ENCODE data around the gene TBL1XR1.
"Not testable (repeated sequence)": the region's sequence is repeated elsewhere in the genome, so short reads cannot be mapped to it uniquely, and the experiment has no call there.

The TBL1XR1 gene

DNA sequence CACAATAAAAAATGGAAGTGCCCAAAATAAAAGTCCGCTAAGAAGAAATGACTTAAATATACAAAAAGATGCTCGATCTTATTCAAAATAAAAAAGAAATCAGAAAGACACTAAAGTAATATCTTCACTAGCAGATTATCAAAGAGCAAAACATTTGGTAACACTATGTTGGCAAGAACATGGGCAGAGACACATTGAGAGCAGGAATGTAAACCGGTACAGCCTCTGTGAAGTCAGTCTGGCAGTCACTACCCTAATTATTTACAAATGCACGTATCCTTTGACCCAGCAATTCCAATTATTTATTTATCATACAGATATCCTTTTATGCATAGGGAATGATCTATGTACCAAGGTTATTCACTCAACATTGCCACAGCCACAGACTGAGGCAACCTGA is 34.5 kb downstream of the TBL1XR1 start:
- Mint-ChIP-seq H3K36me3 (ENCODE audit: insufficient read depth) (peaks cover 7% of the 10 kb centered on the region), H3K27me3 (no peaks in the 10 kb centered on the region), H3K9me3 (no peaks in the 10 kb centered on the region), H3K4me3 (no peak overlapping the region), H3K4me1 (peaks cover 64% of the 10 kb centered on the region), H3K27ac (ENCODE audit: low read depth) (peak overlapping the region; percentile 26)
- ATAC-seq (replicated peaks; ENCODE audit: extremely low read depth, poor library complexity, severe bottlenecking) = no peak
- no peak for DNase-seq (ENCODE audit: low spot score in 2 of 2)

GRCh38 chr3:177161603-177162002 is 35.7 kb downstream of the TBL1XR1 start:
- not testable (repeated sequence) for H3K4me3 Mint-ChIP-seq; H3K36me3 Mint-ChIP-seq (ENCODE audit: insufficient read depth); DNase-seq (ENCODE audit: low spot score in 2 of 2); H3K9me3 Mint-ChIP-seq; ATAC-seq (replicated peaks; ENCODE audit: extremely low read depth, poor library complexity, severe bottlenecking); H3K27me3 Mint-ChIP-seq
- Mint-ChIP-seq H3K4me1 (peaks cover 62% of the 10 kb centered on the region), H3K27ac (ENCODE audit: low read depth) (peak overlapping the region; percentile 26)

DNA sequence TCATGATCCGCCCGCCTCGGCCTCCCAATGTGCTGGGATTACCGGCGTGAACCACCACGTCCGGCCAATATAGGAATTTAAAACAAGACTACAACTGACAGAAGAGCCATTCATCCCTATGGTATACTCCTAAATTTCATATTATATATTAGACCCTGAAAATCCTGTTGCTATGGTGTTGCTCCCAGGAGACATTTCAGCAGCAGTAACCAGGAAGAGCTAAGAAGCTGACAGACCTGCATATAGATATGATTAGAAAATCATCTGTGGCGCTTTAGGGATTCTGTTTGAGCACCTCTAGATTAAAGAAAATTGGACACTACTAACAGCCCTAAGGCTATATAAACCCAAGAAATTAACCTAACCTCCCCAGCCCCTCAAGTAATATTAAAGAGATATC is 38.8 kb downstream of the TBL1XR1 start:
- H3K9me3 Mint-ChIP-seq = no peaks in the 10 kb centered on the region
- peaks cover 53% of the 10 kb centered on the region for H3K4me1 Mint-ChIP-seq
- DNase-seq (ENCODE audit: low spot score in 2 of 2) (no peak), ATAC-seq (replicated peaks; ENCODE audit: extremely low read depth, poor library complexity, severe bottlenecking) (no peak)
- H3K27me3 Mint-ChIP-seq = no peaks in the 10 kb centered on the region
- H3K27ac Mint-ChIP-seq (ENCODE audit: low read depth) = peak overlapping the region; percentile 32
- H3K36me3 Mint-ChIP-seq (ENCODE audit: insufficient read depth) = peaks cover 10% of the 10 kb centered on the region
- no peak overlapping the region for H3K4me3 Mint-ChIP-seq

- H3K36me3 Mint-ChIP-seq (ENCODE audit: insufficient read depth) = peaks cover 10% of the 10 kb centered on the region
- H3K9me3 Mint-ChIP-seq = no peaks in the 10 kb centered on the region
- peaks cover 60% of the 10 kb centered on the region for H3K4me1 Mint-ChIP-seq
- ATAC-seq (replicated peaks; ENCODE audit: extremely low read depth, poor library complexity, severe bottlenecking) (no peak), DNase-seq (ENCODE audit: low spot score in 2 of 2) (no peak)
- no peaks in the 10 kb centered on the region for H3K27me3 Mint-ChIP-seq
- H3K27ac Mint-ChIP-seq (ENCODE audit: low read depth) = peak overlapping the region; percentile 16
- no peak overlapping the region for H3K4me3 Mint-ChIP-seq
These were observed 39.8 kb downstream of the TBL1XR1 start for GRCh38 chr3:177157492-177157891.

DNA sequence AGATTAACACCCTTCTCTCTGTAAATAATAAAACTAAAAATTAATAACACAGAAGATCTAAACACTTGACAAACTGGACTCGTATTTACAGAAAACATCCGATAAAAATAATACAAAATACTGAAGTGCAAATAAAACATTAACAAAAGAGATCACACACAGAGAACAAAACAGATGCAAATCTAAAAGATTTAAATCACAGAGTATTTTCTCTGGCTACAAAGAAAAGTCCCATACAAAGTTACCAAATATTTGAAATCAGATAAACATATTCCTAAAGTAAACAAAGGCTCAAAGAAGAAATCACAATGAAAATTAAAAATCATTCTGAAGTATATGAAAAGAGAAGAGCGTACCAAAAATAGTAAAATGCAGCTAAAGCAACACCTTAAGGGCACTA is 42.5 kb downstream of the TBL1XR1 start:
- Mint-ChIP-seq H3K36me3 (ENCODE audit: insufficient read depth) (peaks cover 4% of the 10 kb centered on the region), H3K4me1 (peaks cover 61% of the 10 kb centered on the region), H3K27ac (ENCODE audit: low read depth) (no peak overlapping the region), H3K9me3 (no peaks in the 10 kb centered on the region), H3K27me3 (no peaks in the 10 kb centered on the region), H3K4me3 (no peak overlapping the region)
- DNase-seq (ENCODE audit: low spot score in 2 of 2) (no peak), ATAC-seq (replicated peaks; ENCODE audit: extremely low read depth, poor library complexity, severe bottlenecking) (no peak)

GRCh38 chr3:177150970-177151627 is 46.2 kb downstream of the TBL1XR1 start:
- Mint-ChIP-seq H3K4me1 (peaks cover 60% of the 10 kb centered on the region), H3K4me3 (peak overlapping the region; percentile 6), H3K27ac (ENCODE audit: low read depth) (peak overlapping the region; percentile 62), H3K9me3 (no peaks in the 10 kb centered on the region), H3K36me3 (ENCODE audit: insufficient read depth) (peaks cover 4% of the 10 kb centered on the region), H3K27me3 (no peaks in the 10 kb centered on the region)
- ATAC-seq (replicated peaks; ENCODE audit: extremely low read depth, poor library complexity, severe bottlenecking) = peak; percentile 83
- DNase-seq (ENCODE audit: low spot score in 2 of 2) = no peak

GRCh38 chr3:177150218-177150916 is 46.9 kb downstream of the TBL1XR1 start:
- Mint-ChIP-seq H3K4me3 (peak overlapping the region; percentile 6), H3K27ac (ENCODE audit: low read depth) (peak overlapping the region; percentile 62), H3K9me3 (no peaks in the 10 kb centered on the region), H3K27me3 (no peaks in the 10 kb centered on the region), H3K36me3 (ENCODE audit: insufficient read depth) (peaks cover 6% of the 10 kb centered on the region), H3K4me1 (peaks cover 65% of the 10 kb centered on the region)
- ATAC-seq (replicated peaks; ENCODE audit: extremely low read depth, poor library complexity, severe bottlenecking) (no peak), DNase-seq (ENCODE audit: low spot score in 2 of 2) (no peak)

- H3K4me1 Mint-ChIP-seq = peaks cover 62% of the 10 kb centered on the region
- ATAC-seq (replicated peaks; ENCODE audit: extremely low read depth, poor library complexity, severe bottlenecking) (no peak), DNase-seq (ENCODE audit: low spot score in 2 of 2) (no peak)
- H3K27ac Mint-ChIP-seq (ENCODE audit: low read depth) = no peak overlapping the region
- H3K36me3 Mint-ChIP-seq (ENCODE audit: insufficient read depth) = peaks cover 4% of the 10 kb centered on the region
- no peak overlapping the region for H3K4me3 Mint-ChIP-seq
- no peaks in the 10 kb centered on the region for H3K27me3 Mint-ChIP-seq
- H3K9me3 Mint-ChIP-seq = no peaks in the 10 kb centered on the region
These were observed 48.2 kb downstream of the TBL1XR1 start for GRCh38 chr3:177149106-177149505.

GRCh38 chr3:177147790-177148189 is 49.5 kb downstream of the TBL1XR1 start:
- Mint-ChIP-seq H3K36me3 (ENCODE audit: insufficient read depth) (peaks cover 6% of the 10 kb centered on the region), H3K9me3 (no peaks in the 10 kb centered on the region), H3K4me3 (no peak overlapping the region), H3K27ac (ENCODE audit: low read depth) (no peak overlapping the region), H3K27me3 (no peaks in the 10 kb centered on the region), H3K4me1 (peaks cover 67% of the 10 kb centered on the region)
- ATAC-seq (replicated peaks; ENCODE audit: extremely low read depth, poor library complexity, severe bottlenecking) = no peak
- DNase-seq (ENCODE audit: low spot score in 2 of 2) = no peak

- no peak for ATAC-seq (replicated peaks; ENCODE audit: extremely low read depth, poor library complexity, severe bottlenecking)
These were observed 50.6 kb downstream of the TBL1XR1 start for GRCh38 chr3:177146646-177147045.

GRCh38 chr3:177145954-177146353 is 51.3 kb downstream of the TBL1XR1 start:
- Mint-ChIP-seq H3K4me1 (peaks cover 62% of the 10 kb centered on the region), H3K27me3 (no peaks in the 10 kb centered on the region), H3K27ac (ENCODE audit: low read depth) (peak overlapping the region; percentile 92), H3K4me3 (peak overlapping the region; percentile 70), H3K36me3 (ENCODE audit: insufficient read depth) (peaks cover 6% of the 10 kb centered on the region), H3K9me3 (no peaks in the 10 kb centered on the region)
- DNase-seq (ENCODE audit: low spot score in 2 of 2) (no peak), ATAC-seq (replicated peaks; ENCODE audit: extremely low read depth, poor library complexity, severe bottlenecking) (no peak)

More at GRCh38 chr3:177146646-177147045, 50.6 kb downstream of the TBL1XR1 start:
- Mint-ChIP-seq H3K9me3 (no peaks in the 10 kb centered on the region), H3K36me3 (ENCODE audit: insufficient read depth) (peaks cover 6% of the 10 kb centered on the region), H3K27me3 (no peaks in the 10 kb centered on the region), H3K27ac (ENCODE audit: low read depth) (no peak overlapping the region), H3K4me3 (no peak overlapping the region), H3K4me1 (peaks cover 64% of the 10 kb centered on the region)
- no peak for DNase-seq (ENCODE audit: low spot score in 2 of 2)

DNA sequence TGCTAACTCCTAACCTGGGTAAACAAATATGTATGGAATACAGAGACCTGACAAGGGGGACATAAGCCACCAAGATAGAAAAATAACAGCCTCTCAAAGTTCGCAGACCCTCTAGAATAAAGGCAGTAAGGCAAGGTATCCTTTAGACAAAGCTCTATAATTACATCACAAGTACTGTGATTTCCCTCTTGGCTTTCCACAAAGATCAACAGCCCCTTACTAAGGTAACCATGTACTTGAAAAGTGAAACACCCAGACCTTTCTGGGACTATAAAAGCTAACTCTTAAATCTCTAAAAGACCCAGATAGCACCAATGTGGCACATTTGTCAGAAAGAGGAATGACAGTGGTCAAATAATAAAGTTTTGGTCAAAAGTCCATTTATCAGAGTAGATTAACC is 51.9 kb downstream of the TBL1XR1 start:
- peaks cover 59% of the 10 kb centered on the region for H3K4me1 Mint-ChIP-seq
- ATAC-seq (replicated peaks; ENCODE audit: extremely low read depth, poor library complexity, severe bottlenecking) (peak; percentile 19), DNase-seq (ENCODE audit: low spot score in 2 of 2) (no peak)
- peaks cover 6% of the 10 kb centered on the region for H3K36me3 Mint-ChIP-seq (ENCODE audit: insufficient read depth)
- H3K27ac Mint-ChIP-seq (ENCODE audit: low read depth) = peak overlapping the region; percentile 92
- H3K4me3 Mint-ChIP-seq = peak overlapping the region; percentile 70
- no peaks in the 10 kb centered on the region for H3K27me3 Mint-ChIP-seq
- no peaks in the 10 kb centered on the region for H3K9me3 Mint-ChIP-seq

DNA sequence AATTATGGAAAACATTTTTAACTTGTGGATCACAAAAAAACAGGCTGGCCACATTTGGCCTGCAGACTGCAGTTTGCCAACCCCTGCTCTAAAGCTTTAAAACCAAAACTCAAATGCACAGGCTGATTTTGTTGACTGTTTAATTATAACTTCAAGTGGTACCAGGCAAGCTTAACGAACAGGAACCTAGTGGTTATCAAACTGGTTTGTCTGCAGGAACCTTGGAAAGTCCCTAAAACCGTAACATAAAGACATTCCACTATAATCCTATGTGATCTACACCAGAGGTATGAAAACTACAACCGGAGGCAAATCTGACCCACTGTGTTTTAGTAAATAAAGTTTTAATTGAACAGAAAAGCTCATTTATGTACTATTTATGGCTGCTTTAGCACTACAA is 52.4 kb downstream of the TBL1XR1 start:
- H3K9me3 Mint-ChIP-seq = no peaks in the 10 kb centered on the region
- peaks cover 5% of the 10 kb centered on the region for H3K36me3 Mint-ChIP-seq (ENCODE audit: insufficient read depth)
- H3K4me3 Mint-ChIP-seq = peak overlapping the region; percentile 70
- H3K4me1 Mint-ChIP-seq = peaks cover 60% of the 10 kb centered on the region
- DNase-seq (ENCODE audit: low spot score in 2 of 2) (no peak), ATAC-seq (replicated peaks; ENCODE audit: extremely low read depth, poor library complexity, severe bottlenecking) (peak; percentile 87)
- H3K27me3 Mint-ChIP-seq = no peaks in the 10 kb centered on the region
- H3K27ac Mint-ChIP-seq (ENCODE audit: low read depth) = peak overlapping the region; percentile 92
